ENCODE data around the gene SYT9.

SYT9 gene

GRCh38 chr11:7272373-7272772 is 20.7 kb downstream of the SYT9 start:
- intact Hi-C loops (cut with DNase I; ENCODE audit: low total_unique reads) = no loop called here
- Histone ChIP-seq H3K4me1 (no peaks in the 10 kb centered on the region), H3K36me3 (no peaks in the 10 kb centered on the region), H3K4me3 (no peak overlapping the region), H3K27me3 (no peaks in the 10 kb centered on the region), H3K9me3 (no peaks in the 10 kb centered on the region), H3K27ac (no peak overlapping the region)
- no peak for TF ChIP-seq CTCF (IDR thresholded peaks at IDR 0.05)
- DNase-seq = no peak

- Histone ChIP-seq H3K4me3 (no peak overlapping the region), H3K27ac (no peak overlapping the region), H3K36me3 (no peaks in the 10 kb centered on the region), H3K27me3 (no peaks in the 10 kb centered on the region), H3K4me1 (no peaks in the 10 kb centered on the region), H3K9me3 (no peaks in the 10 kb centered on the region)
- TF ChIP-seq CTCF (IDR thresholded peaks at IDR 0.05) = no peak
- intact Hi-C loops (cut with DNase I; ENCODE audit: low total_unique reads) = no loop called here
- no peak for DNase-seq
Observed at GRCh38 chr11:7275133-7275532, 23.4 kb downstream of the SYT9 start.

GRCh38 chr11:7278314-7278917 is 26.7 kb downstream of the SYT9 start:
- intact Hi-C loops (cut with DNase I; ENCODE audit: low total_unique reads) = no loop called here
- Histone ChIP-seq H3K9me3 (no peaks in the 10 kb centered on the region), H3K36me3 (no peaks in the 10 kb centered on the region), H3K4me1 (no peaks in the 10 kb centered on the region), H3K4me3 (no peak overlapping the region), H3K27me3 (no peaks in the 10 kb centered on the region), H3K27ac (no peak overlapping the region)
- DNase-seq = no peak
- TF ChIP-seq CTCF (IDR thresholded peaks at IDR 0.05) = peak; percentile 25 to 26

GRCh38 chr11:7279676-7280075 is 28.0 kb downstream of the SYT9 start:
- no peak for TF ChIP-seq CTCF (IDR thresholded peaks at IDR 0.05)
- no peak for DNase-seq
- Histone ChIP-seq H3K27me3 (no peaks in the 10 kb centered on the region), H3K4me1 (no peaks in the 10 kb centered on the region), H3K9me3 (no peaks in the 10 kb centered on the region), H3K27ac (no peak overlapping the region), H3K36me3 (no peaks in the 10 kb centered on the region), H3K4me3 (no peak overlapping the region)
- intact Hi-C loops (cut with DNase I; ENCODE audit: low total_unique reads) = no loop called here

- Histone ChIP-seq H3K4me1 (no peaks in the 10 kb centered on the region), H3K36me3 (no peaks in the 10 kb centered on the region), H3K9me3 (peaks cover 0 to 7% (median 0%) of the 10 kb centered on the region in 3 donors), H3K27me3 (no peaks in the 10 kb centered on the region), H3K4me3 (no peak overlapping the region), H3K27ac (no peak overlapping the region)
- TF ChIP-seq CTCF (IDR thresholded peaks at IDR 0.05) = no peak
- no peak for DNase-seq
- intact Hi-C loops (cut with DNase I; ENCODE audit: low total_unique reads) = no loop called here
Observed at GRCh38 chr11:7281079-7281478, 29.4 kb downstream of the SYT9 start.

GRCh38 chr11:7281809-7282208 is 30.1 kb downstream of the SYT9 start:
- Histone ChIP-seq H3K4me3 (no peak overlapping the region), H3K27me3 (no peaks in the 10 kb centered on the region), H3K4me1 (no peaks in the 10 kb centered on the region), H3K9me3 (peaks cover 0 to 7% (median 0%) of the 10 kb centered on the region in 3 donors), H3K27ac (no peak overlapping the region), H3K36me3 (no peaks in the 10 kb centered on the region)
- intact Hi-C loops (cut with DNase I; ENCODE audit: low total_unique reads) = no loop called here
- no peak for TF ChIP-seq CTCF (IDR thresholded peaks at IDR 0.05)
- no peak for DNase-seq

Data from tibial artery (tissue), 4 donors.